Dedifferentiated amniotic fluid mesenchymal stem cell (primary cell): ENCODE measurements around the gene SMARCA2.

Source experiments
- DNase-seq: peaks from one replicate; pipeline ENCODE4 v3.0.0-alpha.2; 2016; ENCODE audit errors: extremely low spot score

Gene SMARCA2

GRCh38 chr9:2014696-2015580 is at the start of gene SMARCA2:
SMARCA2 (plus strand) TSS chr9:2015347; CDS start chr9:2029023, 13,676 bp downstream.
- peak; percentile 94 for DNase-seq

GRCh38 chr9:1966725-1967366 is 48.3 kb upstream of the SMARCA2 start:
- DNase-seq = no peak

GRCh38 chr9:1969160-1969559 is 46.0 kb upstream of the SMARCA2 start:
- no peak for DNase-seq

GRCh38 chr9:1969898-1970297 is 45.2 kb upstream of the SMARCA2 start:
- no peak for DNase-seq

- no peak for DNase-seq
These were observed 42.5 kb upstream of the SMARCA2 start for GRCh38 chr9:1972672-1973071.

GRCh38 chr9:1977026-1977425 is 38.1 kb upstream of the SMARCA2 start:
- no peak for DNase-seq

- DNase-seq = peak; percentile 72
These were observed 36.2 kb upstream of the SMARCA2 start for GRCh38 chr9:1978941-1979340.

- peak; percentile 32 for DNase-seq
These were observed 35.3 kb upstream of the SMARCA2 start for GRCh38 chr9:1979741-1980367.

- no peak for DNase-seq
These were observed 34.8 kb upstream of the SMARCA2 start for GRCh38 chr9:1980387-1980786.

GRCh38 chr9:1982074-1982473 is 33.1 kb upstream of the SMARCA2 start:
- no peak for DNase-seq

- no peak for DNase-seq
These were observed 28.8 kb upstream of the SMARCA2 start for GRCh38 chr9:1986341-1986740.

GRCh38 chr9:1989500-1989899 is 25.6 kb upstream of the SMARCA2 start:
- DNase-seq = no peak

- no peak for DNase-seq
These were observed 21.0 kb upstream of the SMARCA2 start for GRCh38 chr9:1994180-1994579.

- DNase-seq = no peak
These were observed 20.1 kb upstream of the SMARCA2 start for GRCh38 chr9:1995084-1995483.

- no peak for DNase-seq
These were observed 19.0 kb upstream of the SMARCA2 start for GRCh38 chr9:1996156-1996555.

GRCh38 chr9:1997646-1998045 is 17.5 kb upstream of the SMARCA2 start:
- no peak for DNase-seq

- no peak for DNase-seq
These were observed 17.0 kb upstream of the SMARCA2 start for GRCh38 chr9:1998111-1998510.

- DNase-seq = no peak
These were observed 14.8 kb upstream of the SMARCA2 start for GRCh38 chr9:2000314-2000713.

- DNase-seq = no peak
These were observed 6.8 kb upstream of the SMARCA2 start for GRCh38 chr9:2008372-2008771.

GRCh38 chr9:2012347-2012746 is 2.8 kb upstream of the SMARCA2 start:
- no peak for DNase-seq

- no peak for DNase-seq
These were observed 1.2 kb upstream of the SMARCA2 start for GRCh38 chr9:2013743-2014475.
